Measurements from ENCODE around the gene CELSR1.
"Not testable (repeated sequence)": the region's sequence is repeated elsewhere in the genome, so short reads cannot be mapped to it uniquely, and the experiment has no call there.

The CELSR1 gene

DNA sequence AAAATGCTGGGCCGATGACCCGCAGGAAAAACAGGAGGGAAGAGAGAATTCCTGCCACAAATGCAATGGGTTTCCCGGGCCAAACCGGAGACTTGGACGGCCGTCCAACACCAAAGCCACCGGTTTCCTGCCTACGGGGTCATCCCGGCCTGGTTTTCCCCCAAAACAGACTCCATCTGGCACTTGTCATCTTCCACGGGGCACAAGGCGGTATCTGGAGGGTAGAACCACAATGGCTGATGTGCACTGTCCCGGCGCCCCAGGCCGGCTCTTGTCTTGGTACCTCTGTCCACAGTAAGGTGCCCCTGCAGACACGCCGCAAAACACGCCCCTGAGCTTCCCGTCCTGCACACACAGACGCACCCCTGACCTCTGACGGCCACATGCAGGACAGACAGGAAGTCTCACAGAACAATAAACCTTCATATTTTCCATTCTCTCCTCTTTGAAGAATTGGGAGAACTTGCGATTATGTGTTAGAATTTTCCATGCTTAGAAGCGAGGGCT, 20.1 kb downstream of the CELSR1 start:
- H3K27ac ChIP-seq (ENCODE audit: low read length) = no peak overlapping the region

DNA sequence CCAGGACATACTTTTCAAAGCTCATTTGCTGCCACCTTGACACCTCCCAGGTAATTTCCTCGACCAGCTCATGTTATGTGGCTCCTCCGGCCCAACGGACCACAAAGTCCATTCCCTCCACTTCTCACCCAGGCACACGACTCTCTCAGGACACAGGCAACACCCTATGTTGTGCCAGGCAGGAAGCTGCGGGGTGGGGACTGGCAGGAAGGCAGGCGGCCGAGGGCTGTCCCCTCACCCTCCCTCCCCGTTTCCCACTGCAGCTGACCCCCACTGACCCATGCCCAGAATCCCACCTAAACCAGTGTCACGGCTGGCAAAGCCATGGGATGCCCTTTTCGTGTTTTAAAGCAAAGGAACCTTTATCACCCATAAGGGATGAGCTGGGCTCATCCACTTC, 20.8 kb downstream of the CELSR1 start:
- Histone ChIP-seq H3K4me1 (ENCODE audit: control insufficient read depth, insufficient read depth, low read length) (peaks cover 3% of the 10 kb centered on the region; the same call in 1 of the 2 replicates), H3K27me3 (ENCODE audit: control insufficient read depth, insufficient read depth, low read length) (no peaks in the 10 kb centered on the region), H3K27ac (ENCODE audit: low read length) (no peak overlapping the region), H3K4me3 (ENCODE audit: low read length) (no peak overlapping the region), H3K36me3 (ENCODE audit: control insufficient read depth, insufficient read depth, low read length) (no peaks in the 10 kb centered on the region; the same call in 1 of the 2 replicates), H3K9me3 (ENCODE audit: control insufficient read depth, insufficient read depth, low read length) (no peaks in the 10 kb centered on the region)
- DNase-seq (ENCODE audit: low read depth, low spot score) = no peak
- no CpG with 5 or more reads among the region's 10 CpGs for WGBS (ENCODE audit: insufficient coverage, insufficient read length)

More for the DNA sequence above, 20.1 kb downstream of the CELSR1 start:
- peaks cover 3% of the 10 kb centered on the region; the same call in 1 of the 2 replicates for H3K4me1 ChIP-seq (ENCODE audit: control insufficient read depth, insufficient read depth, low read length)
- no CpG with 5 or more reads among the region's 22 CpGs for WGBS (ENCODE audit: insufficient coverage, insufficient read length)
- H3K4me3 ChIP-seq (ENCODE audit: low read length) = no peak overlapping the region
- no peak for DNase-seq (ENCODE audit: low read depth, low spot score)
- H3K9me3 ChIP-seq (ENCODE audit: control insufficient read depth, insufficient read depth, low read length) = no peaks in the 10 kb centered on the region
- H3K27me3 ChIP-seq (ENCODE audit: control insufficient read depth, insufficient read depth, low read length) = no peaks in the 10 kb centered on the region
- H3K36me3 ChIP-seq (ENCODE audit: control insufficient read depth, insufficient read depth, low read length) = no peaks in the 10 kb centered on the region; the same call in 1 of the 2 replicates

DNA sequence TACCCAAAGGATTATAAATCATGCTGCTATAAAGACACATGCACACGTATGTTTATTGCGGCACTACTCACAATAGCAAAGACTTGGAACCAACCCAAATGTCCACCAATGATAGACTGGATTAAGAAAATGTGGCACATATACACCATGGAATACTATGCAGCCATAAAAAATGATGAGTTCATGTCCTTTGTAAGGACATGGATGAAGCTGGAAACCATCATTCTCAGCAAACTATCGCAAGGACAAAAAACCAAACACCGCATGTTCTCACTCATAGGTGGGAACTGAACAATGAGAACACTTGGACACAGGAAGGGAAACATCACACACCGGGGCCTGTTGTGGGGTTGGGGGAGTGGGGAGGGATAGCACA, 21.3 kb downstream of the CELSR1 start:
- H3K27me3 ChIP-seq (ENCODE audit: control insufficient read depth, insufficient read depth, low read length); DNase-seq (ENCODE audit: low read depth, low spot score); H3K4me3 ChIP-seq (ENCODE audit: low read length); H3K36me3 ChIP-seq (ENCODE audit: control insufficient read depth, insufficient read depth, low read length); H3K27ac ChIP-seq (ENCODE audit: low read length); H3K9me3 ChIP-seq (ENCODE audit: control insufficient read depth, insufficient read depth, low read length); H3K4me1 ChIP-seq (ENCODE audit: control insufficient read depth, insufficient read depth, low read length): not testable (repeated sequence)
- WGBS (ENCODE audit: insufficient coverage, insufficient read length) = no CpG with 5 or more reads among the region's 5 CpGs

DNA sequence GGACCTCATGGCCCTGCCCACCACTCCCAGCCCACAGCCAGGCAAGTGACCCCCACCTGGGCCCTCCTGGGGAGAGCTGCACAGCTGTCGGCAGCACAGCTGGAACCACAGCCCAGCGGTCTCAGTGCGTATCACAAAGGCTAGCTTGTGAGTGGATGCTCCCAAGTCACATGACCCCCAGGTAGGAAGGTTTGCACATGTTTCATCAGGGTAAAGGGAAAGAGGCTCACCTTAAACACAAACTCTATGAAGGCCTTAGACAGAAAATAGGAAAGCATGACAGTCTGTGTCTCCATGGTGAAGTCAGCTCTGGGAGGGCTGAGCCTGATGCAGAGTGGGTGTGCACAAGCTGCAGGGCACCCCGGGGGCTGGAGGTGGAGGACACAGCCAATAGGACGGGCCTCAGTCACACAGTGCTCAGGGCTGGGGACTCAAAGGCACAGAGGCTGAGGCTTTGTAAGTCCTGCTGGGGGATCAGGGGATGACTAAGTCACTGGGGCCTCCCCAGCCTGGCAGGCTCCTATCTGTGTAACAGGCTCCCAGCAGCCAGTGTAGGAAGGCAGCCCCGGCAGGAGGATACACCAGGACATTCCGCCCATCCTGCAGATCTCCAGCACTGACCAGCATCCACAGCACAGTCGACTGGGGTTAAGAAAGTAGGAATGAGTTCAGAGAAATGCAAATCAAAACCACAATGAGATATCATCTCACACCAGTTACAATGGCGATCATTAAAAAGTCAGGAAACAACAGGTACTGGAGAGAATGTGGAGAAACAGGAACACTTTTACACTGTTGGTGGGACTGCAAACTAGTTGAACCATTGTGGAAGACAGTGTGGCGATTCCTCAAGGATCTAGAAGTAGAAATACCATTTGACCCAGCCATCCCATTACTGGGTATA, 22.0 kb downstream of the CELSR1 start:
- WGBS (ENCODE audit: insufficient coverage, insufficient read length) = no CpG with 5 or more reads among the region's 10 CpGs
- H3K27me3 ChIP-seq (ENCODE audit: control insufficient read depth, insufficient read depth, low read length) = no peaks in the 10 kb centered on the region
- peaks cover 3% of the 10 kb centered on the region; the same call in 1 of the 2 replicates for H3K4me1 ChIP-seq (ENCODE audit: control insufficient read depth, insufficient read depth, low read length)
- H3K9me3 ChIP-seq (ENCODE audit: control insufficient read depth, insufficient read depth, low read length) = no peaks in the 10 kb centered on the region
- H3K27ac ChIP-seq (ENCODE audit: low read length) = no peak overlapping the region
- H3K36me3 ChIP-seq (ENCODE audit: control insufficient read depth, insufficient read depth, low read length) = no peaks in the 10 kb centered on the region; the same call in 1 of the 2 replicates
- DNase-seq (ENCODE audit: low read depth, low spot score) = no peak
- no peak overlapping the region for H3K4me3 ChIP-seq (ENCODE audit: low read length)

DNA sequence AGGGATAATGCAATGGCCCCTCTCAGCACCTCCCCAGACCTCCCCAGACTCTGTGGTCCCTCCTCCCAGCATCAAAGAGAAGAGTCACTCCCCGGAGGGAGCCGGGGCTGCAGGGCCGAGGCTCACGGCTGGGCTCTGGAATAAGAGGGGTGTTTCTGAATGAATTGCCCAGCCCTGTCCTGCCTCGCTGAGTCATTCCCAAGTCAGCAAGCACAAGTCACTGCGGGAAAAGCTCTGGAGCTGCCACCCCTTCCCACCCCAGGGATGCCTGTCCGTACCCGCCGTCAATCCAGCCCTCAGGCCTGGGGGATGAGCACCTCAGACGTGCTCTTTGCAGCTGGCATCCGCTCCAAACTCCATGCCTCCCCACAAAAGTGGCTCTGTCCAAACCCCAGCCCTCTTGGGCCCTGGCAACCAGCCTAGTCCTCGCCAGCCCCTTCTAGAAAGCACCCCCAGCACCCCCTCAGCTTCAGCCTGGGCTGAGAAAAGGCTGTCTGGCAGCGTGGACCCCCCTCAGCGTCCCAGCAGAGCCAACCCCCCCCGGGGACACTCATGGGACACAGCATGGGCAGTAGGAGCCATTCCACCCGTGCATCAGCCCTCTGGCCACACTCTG, 22.7 kb downstream of the CELSR1 start:
- no peak for DNase-seq (ENCODE audit: low read depth, low spot score)
- Histone ChIP-seq H3K36me3 (ENCODE audit: control insufficient read depth, insufficient read depth, low read length) (no peaks in the 10 kb centered on the region; the same call in 1 of the 2 replicates), H3K4me1 (ENCODE audit: control insufficient read depth, insufficient read depth, low read length) (peaks cover 5% of the 10 kb centered on the region; the same call in 1 of the 2 replicates), H3K27me3 (ENCODE audit: control insufficient read depth, insufficient read depth, low read length) (no peaks in the 10 kb centered on the region), H3K27ac (ENCODE audit: low read length) (no peak overlapping the region), H3K9me3 (ENCODE audit: control insufficient read depth, insufficient read depth, low read length) (no peaks in the 10 kb centered on the region), H3K4me3 (ENCODE audit: low read length) (no peak overlapping the region)
- WGBS (ENCODE audit: insufficient coverage, insufficient read length) = no CpG with 5 or more reads among the region's 16 CpGs

DNA sequence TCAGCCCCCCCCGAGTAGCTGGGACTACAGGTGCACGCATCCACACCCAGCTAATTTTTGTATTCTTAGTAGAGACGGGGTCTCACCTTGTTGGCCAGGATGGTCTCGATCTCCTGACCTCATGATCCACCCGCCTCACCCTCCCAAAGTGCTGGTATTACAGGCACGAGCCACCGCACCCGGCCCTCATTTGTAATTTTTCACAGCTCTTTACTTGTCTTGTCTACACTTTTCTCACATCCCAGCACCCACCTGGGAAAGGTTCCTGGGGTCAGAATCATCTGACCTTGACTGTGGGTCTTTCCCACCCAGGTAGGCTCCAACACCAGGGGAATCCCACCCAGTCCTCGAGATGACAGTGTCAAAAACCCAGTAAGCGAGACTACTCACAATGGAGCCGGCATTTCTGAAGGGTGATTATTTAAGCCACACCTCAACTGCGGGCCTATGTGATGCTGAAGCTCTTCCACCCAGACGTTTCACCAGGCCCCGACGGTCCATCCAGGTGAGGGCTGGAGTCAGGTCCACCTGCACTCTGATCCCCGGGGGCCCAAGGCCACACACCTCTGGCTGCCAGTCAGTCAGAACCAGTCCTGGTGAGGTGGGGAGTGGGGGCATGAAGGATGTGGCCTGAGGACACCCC, 23.4 kb downstream of the CELSR1 start:
- H3K4me1 ChIP-seq (ENCODE audit: control insufficient read depth, insufficient read depth, low read length) = peaks cover 6% of the 10 kb centered on the region; the same call in 1 of the 2 replicates
- no peak overlapping the region for H3K4me3 ChIP-seq (ENCODE audit: low read length)
- H3K27ac ChIP-seq (ENCODE audit: low read length) = no peak overlapping the region
- no CpG with 5 or more reads among the region's 16 CpGs for WGBS (ENCODE audit: insufficient coverage, insufficient read length)
- no peaks in the 10 kb centered on the region for H3K27me3 ChIP-seq (ENCODE audit: control insufficient read depth, insufficient read depth, low read length)
- H3K9me3 ChIP-seq (ENCODE audit: control insufficient read depth, insufficient read depth, low read length) = no peaks in the 10 kb centered on the region
- no peaks in the 10 kb centered on the region; the same call in 1 of the 2 replicates for H3K36me3 ChIP-seq (ENCODE audit: control insufficient read depth, insufficient read depth, low read length)
- DNase-seq (ENCODE audit: low read depth, low spot score) = no peak

DNA sequence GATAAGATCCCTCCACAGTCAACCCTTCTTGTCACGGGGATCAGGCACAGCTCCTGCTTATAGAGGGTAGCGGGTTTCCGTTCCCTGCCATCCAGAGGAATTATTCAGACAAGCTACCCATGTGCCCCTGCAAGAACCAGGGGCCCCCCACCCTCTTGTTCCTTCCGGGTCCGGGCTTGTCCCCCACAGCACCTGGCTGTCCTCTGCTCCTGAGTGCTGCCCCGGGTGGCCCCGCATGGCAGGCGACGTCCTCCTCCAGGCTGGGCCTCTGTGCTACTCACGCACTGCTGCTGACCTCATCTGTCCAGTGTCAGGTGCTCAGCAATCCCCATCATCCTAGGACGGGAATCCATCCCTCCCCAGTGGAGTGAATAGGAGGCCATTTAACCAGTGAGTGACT, 24.7 kb downstream of the CELSR1 start:
- no CpG with 5 or more reads among the region's 11 CpGs for WGBS (ENCODE audit: insufficient coverage, insufficient read length)
- H3K4me3 ChIP-seq (ENCODE audit: low read length) = no peak overlapping the region
- no peak for DNase-seq (ENCODE audit: low read depth, low spot score)
- no peaks in the 10 kb centered on the region for H3K9me3 ChIP-seq (ENCODE audit: control insufficient read depth, insufficient read depth, low read length)
- peaks cover 10% of the 10 kb centered on the region for H3K4me1 ChIP-seq (ENCODE audit: control insufficient read depth, insufficient read depth, low read length)
- no peaks in the 10 kb centered on the region for H3K27me3 ChIP-seq (ENCODE audit: control insufficient read depth, insufficient read depth, low read length)
- H3K36me3 ChIP-seq (ENCODE audit: control insufficient read depth, insufficient read depth, low read length) = no peaks in the 10 kb centered on the region; the same call in 1 of the 2 replicates
- no peak overlapping the region for H3K27ac ChIP-seq (ENCODE audit: low read length)

DNA sequence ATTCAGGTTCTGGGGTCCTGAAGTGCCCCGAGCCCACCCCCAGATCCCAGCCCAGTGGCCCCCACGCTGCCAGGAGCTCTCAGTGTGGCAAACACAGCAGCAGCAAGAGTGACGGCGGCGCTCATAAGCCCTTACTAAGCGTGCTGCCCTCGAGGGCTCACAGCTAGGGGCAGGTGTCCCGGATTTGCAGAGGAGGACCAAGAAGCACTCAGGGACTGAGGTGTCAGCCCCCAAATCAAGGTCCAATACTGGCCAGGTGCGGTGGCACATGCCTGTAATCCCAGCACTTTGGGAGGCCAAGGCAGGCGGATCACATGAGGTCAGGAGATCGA, 25.4 kb downstream of the CELSR1 start:
- Histone ChIP-seq H3K9me3 (ENCODE audit: control insufficient read depth, insufficient read depth, low read length) (no peaks in the 10 kb centered on the region), H3K27me3 (ENCODE audit: control insufficient read depth, insufficient read depth, low read length) (no peaks in the 10 kb centered on the region), H3K4me1 (ENCODE audit: control insufficient read depth, insufficient read depth, low read length) (peaks cover 11% of the 10 kb centered on the region), H3K36me3 (ENCODE audit: control insufficient read depth, insufficient read depth, low read length) (no peaks in the 10 kb centered on the region; the same call in 1 of the 2 replicates), H3K4me3 (ENCODE audit: low read length) (no peak overlapping the region), H3K27ac (ENCODE audit: low read length) (no peak overlapping the region)
- WGBS (ENCODE audit: insufficient coverage, insufficient read length) = no CpG with 5 or more reads among the region's 11 CpGs
- no peak for DNase-seq (ENCODE audit: low read depth, low spot score)

DNA sequence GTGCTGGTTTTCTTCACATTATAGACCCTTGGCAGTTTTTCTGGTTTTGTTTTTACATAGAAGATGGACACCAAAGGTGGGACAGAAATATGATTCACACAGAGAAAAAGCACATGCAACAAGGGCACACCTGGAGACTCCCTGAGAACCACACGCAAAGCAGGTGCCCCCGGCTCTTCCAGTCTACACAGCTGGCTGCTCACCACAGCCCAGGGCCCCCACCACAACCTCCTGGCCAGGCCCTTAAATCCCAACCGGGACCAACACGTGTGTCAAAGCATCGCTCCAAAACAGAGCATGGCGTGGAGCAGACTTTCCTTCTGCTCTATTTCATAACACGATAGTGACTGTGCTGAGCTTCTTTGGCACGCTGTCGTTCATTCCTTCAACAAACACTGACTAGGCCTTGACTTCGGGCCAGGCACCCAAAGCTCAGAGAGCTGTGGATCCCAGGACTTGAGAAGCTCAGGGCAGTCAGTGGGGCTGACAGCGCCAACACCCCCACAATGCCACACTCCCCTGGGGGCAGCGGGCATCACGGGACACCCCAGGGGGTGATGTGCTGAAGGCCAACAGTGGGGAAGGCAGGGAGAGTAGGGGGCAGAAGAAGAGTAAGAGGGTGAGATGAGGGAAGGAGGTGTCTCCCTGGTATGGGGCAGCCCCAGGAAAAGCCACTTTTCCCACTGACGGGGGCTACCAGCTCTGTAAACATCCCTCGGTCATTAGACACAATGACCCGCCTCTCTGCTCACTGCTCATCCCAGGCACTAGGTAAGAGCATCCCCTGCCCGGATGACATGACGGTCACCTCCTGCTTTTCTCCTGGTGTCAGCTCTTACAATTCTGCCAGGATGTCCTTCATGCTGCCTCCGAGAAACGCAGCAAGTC, 26.0 kb downstream of the CELSR1 start:
- peaks cover 11% of the 10 kb centered on the region for H3K4me1 ChIP-seq (ENCODE audit: control insufficient read depth, insufficient read depth, low read length)

More for the DNA sequence above, 26.0 kb downstream of the CELSR1 start:
- H3K4me3 ChIP-seq (ENCODE audit: low read length) = no peak overlapping the region
- DNase-seq (ENCODE audit: low read depth, low spot score) = no peak
- no CpG with 5 or more reads among the region's 20 CpGs for WGBS (ENCODE audit: insufficient coverage, insufficient read length)
- H3K36me3 ChIP-seq (ENCODE audit: control insufficient read depth, insufficient read depth, low read length) = no peaks in the 10 kb centered on the region; the same call in 1 of the 2 replicates
- no peaks in the 10 kb centered on the region for H3K27me3 ChIP-seq (ENCODE audit: control insufficient read depth, insufficient read depth, low read length)
- H3K9me3 ChIP-seq (ENCODE audit: control insufficient read depth, insufficient read depth, low read length) = no peaks in the 10 kb centered on the region
- no peak overlapping the region for H3K27ac ChIP-seq (ENCODE audit: low read length)
